DND-41 (cell line): ENCODE data around the gene DCTN1.

Experiments used
- ATAC-seq: fragments of 200-7000 bp; cut with Tn5 transposase; 3 replicates; pipeline ENCODE4 v1.9.1; 2021; ENCODE audit warnings: low read depth; ENCODE audit not compliant: insufficient read depth
- DNase-seq: peaks from one replicate; pipeline ENCODE4 v3.0.0-alpha.2; 2020
- H2AFZ ChIP-seq: 2 replicates; pipeline ENCODE4 v1.6.0; 2012; ENCODE audit warnings: low read depth, low read length
- H3K27ac ChIP-seq: 2 replicates; pipeline ENCODE4 v1.5.1; 2012; ENCODE audit warnings: low read length, inconsistent platforms
- H3K27me3 ChIP-seq: fragments of 200-600 bp; sonication (generic); 2 replicates; pipeline ENCODE4 v1.6.0; 2012; ENCODE audit warnings: low read length, mild to moderate bottlenecking, inconsistent platforms; ENCODE audit not compliant: insufficient read depth, poor library complexity
- H3K36me3 ChIP-seq: 2 replicates; pipeline ENCODE4 v1.5.1; 2012; ENCODE audit warnings: low read length, inconsistent platforms; ENCODE audit not compliant: insufficient read depth
- H3K4me1 ChIP-seq: 2 replicates; pipeline ENCODE4 v1.5.1; 2012; ENCODE audit warnings: mild to moderate bottlenecking, low read length; ENCODE audit not compliant: insufficient read depth
- H3K4me2 ChIP-seq: 2 replicates; pipeline ENCODE4 v1.6.0; 2012; ENCODE audit warnings: mild to moderate bottlenecking, moderate library complexity, low read length, inconsistent platforms; ENCODE audit not compliant: insufficient read depth
- H3K4me3 ChIP-seq, 2 experiments: fragments of 200-600 bp in 1 of 2; shearing (Covaris generic) in 1 of 2; 2 replicates each; pipeline ENCODE4 v1.5.1; 2012 to 2016; ENCODE audit warnings: inconsistent platforms in 2 of 2, low read length in 2 of 2, mild to moderate bottlenecking in 2 of 2, low read depth in 1 of 2, moderate library complexity in 1 of 2
- H3K79me2 ChIP-seq: 2 replicates; pipeline ENCODE4 v1.6.0; 2012; ENCODE audit warnings: low read length, inconsistent platforms; ENCODE audit not compliant: insufficient read depth
- H3K9ac ChIP-seq: 2 replicates; pipeline ENCODE4 v1.6.0; 2012; ENCODE audit warnings: low read depth, mild to moderate bottlenecking, inconsistent platforms, low read length, moderate library complexity
- H3K9me3 ChIP-seq: 2 replicates; pipeline ENCODE4 v1.5.1; 2012; ENCODE audit warnings: low read length, moderate library complexity, mild to moderate bottlenecking, inconsistent platforms; ENCODE audit not compliant: insufficient read depth, severe bottlenecking
- H4K20me1 ChIP-seq: 2 replicates; pipeline ENCODE4 v1.6.0; 2012; ENCODE audit warnings: low read length; ENCODE audit not compliant: insufficient read depth
- CTCF ChIP-seq: IDR thresholded peaks from 2 replicates; pipeline ENCODE4 v1.5.1; 2012; ENCODE audit warnings: borderline replicate concordance, low read length, moderate library complexity, mild to moderate bottlenecking; ENCODE audit not compliant: poor library complexity, severe bottlenecking; ENCODE audit errors: extremely low read depth
- EZH2 ChIP-seq: IDR thresholded peaks from 3 replicates; pipeline ENCODE4 v1.6.1; 2012; ENCODE audit warnings: borderline replicate concordance, low read depth, mild to moderate bottlenecking, moderate library complexity, low read length, inconsistent platforms; ENCODE audit not compliant: severe bottlenecking

The DCTN1 gene

DNA sequence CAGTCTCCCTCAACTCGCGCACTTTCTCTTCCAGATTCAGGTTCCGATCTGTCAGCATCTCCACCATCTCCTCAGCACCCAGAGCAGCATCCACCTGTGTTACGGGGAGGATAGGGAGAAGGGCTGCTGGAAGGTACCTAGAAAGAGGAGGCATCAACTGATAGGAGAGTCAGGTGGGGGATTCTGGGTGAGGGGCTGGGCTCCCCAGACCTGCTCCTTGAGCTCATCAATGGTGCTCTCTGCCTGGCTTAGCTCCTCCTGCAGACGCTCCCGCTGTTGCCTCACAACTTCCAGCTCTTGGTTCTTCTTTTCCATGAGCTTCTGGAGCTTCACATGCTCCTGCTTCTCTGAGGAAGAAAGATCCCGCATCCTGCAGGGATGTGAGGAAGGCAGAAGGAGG lies 10.1 kb downstream of the DCTN1 start:
- DNase-seq (no peak), ATAC-seq (no peak)
- no peak overlapping the region for H3K9ac ChIP-seq
- H3K4me1 ChIP-seq, result no peaks in the 10 kb centered on the region
- no peaks in the 10 kb centered on the region for H3K9me3 ChIP-seq
- TF ChIP-seq EZH2 (no peak), CTCF (no peak)
- H3K27ac ChIP-seq, result no peak overlapping the region
- no peak overlapping the region for H2AFZ ChIP-seq
- H3K27me3 ChIP-seq, result no peaks in the 10 kb centered on the region
- no peak overlapping the region for H3K4me2 ChIP-seq
- H3K36me3 ChIP-seq, result peaks cover 76% of the 10 kb centered on the region
- H3K79me2 ChIP-seq, result peaks cover 1% of the 10 kb centered on the region; the same call in 1 of the 2 replicates
- peaks cover 4% of the 10 kb centered on the region; the same call in 1 of the 2 replicates for H4K20me1 ChIP-seq
- no peak overlapping the region for H3K4me3 ChIP-seq

DNA sequence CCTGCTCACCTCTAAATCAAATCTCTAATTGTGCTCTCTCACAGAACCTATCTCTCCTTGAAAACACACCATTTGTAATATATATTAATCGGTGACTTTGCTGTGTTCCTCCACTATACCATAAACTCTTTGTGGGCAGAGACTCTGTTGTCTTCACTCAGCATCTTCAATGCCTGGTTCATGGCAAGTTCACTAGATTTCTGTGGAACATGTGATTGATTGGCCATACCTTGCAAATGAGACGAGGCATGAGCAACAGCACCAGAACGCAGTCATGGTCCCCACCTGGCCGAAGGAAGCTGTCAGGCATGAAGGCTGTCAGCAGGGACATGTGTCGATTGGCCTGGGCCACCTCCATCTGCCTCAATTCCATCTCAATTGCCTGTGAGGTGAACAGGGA lies 11.6 kb downstream of the DCTN1 start:
- H2AFZ ChIP-seq, result no peak overlapping the region
- peaks cover 4% of the 10 kb centered on the region; the same call in 1 of the 2 replicates for H4K20me1 ChIP-seq
- no peak for ATAC-seq
- H3K36me3 ChIP-seq, result peaks cover 91% of the 10 kb centered on the region
- H3K27me3 ChIP-seq, result no peaks in the 10 kb centered on the region
- DNase-seq, result no peak
- H3K4me3 ChIP-seq, result no peak overlapping the region
- no peak for TF ChIP-seq EZH2
- no peak for TF ChIP-seq CTCF
- H3K27ac ChIP-seq, result no peak overlapping the region
- no peaks in the 10 kb centered on the region for H3K9me3 ChIP-seq
- no peaks in the 10 kb centered on the region for H3K79me2 ChIP-seq
- H3K9ac ChIP-seq, result no peak overlapping the region
- H3K4me1 ChIP-seq, result no peaks in the 10 kb centered on the region
- no peak overlapping the region for H3K4me2 ChIP-seq

- ATAC-seq (no peak), DNase-seq (no peak)
- H3K4me3 ChIP-seq, result no peak overlapping the region
- H3K4me1 ChIP-seq, result no peaks in the 10 kb centered on the region
- no peak overlapping the region for H2AFZ ChIP-seq
- no peaks in the 10 kb centered on the region for H3K9me3 ChIP-seq
- H3K79me2 ChIP-seq, result no peaks in the 10 kb centered on the region
- H3K27me3 ChIP-seq, result no peaks in the 10 kb centered on the region
- H3K9ac ChIP-seq, result no peak overlapping the region
- H3K4me2 ChIP-seq, result no peak overlapping the region
- H3K27ac ChIP-seq, result no peak overlapping the region
- TF ChIP-seq EZH2 (no peak), CTCF (no peak)
- peaks cover 4% of the 10 kb centered on the region; the same call in 1 of the 2 replicates for H4K20me1 ChIP-seq
- H3K36me3 ChIP-seq, result peaks cover 98% of the 10 kb centered on the region
Observed at GRCh38 chr2:74367789-74368188, 12.3 kb downstream of the DCTN1 start.

DNA sequence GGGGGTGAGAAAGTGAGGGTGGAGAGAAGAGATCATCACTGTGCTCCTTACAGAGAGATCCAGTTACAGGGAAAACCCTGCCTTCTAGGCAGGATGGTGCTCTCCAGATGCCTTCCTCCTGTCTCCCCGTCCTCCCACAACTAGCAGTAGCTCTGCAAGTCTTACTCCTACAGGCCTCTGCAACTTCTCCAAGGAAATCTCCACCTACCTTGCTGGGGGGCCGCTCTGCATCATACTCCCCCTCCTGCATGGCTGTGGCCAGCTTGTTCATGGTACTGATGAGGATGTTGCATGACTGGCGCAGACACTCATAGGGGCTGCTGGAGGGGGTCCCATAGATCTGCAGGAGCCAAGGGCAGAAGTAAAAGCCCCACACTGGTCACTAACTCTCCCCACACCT lies 14.1 kb downstream of the DCTN1 start:
- TF ChIP-seq EZH2 (no peak), CTCF (no peak)
- no peak overlapping the region for H3K4me2 ChIP-seq
- no peaks in the 10 kb centered on the region for H3K79me2 ChIP-seq
- no peak overlapping the region for H3K27ac ChIP-seq
- DNase-seq (no peak), ATAC-seq (no peak)
- H3K9me3 ChIP-seq, result no peaks in the 10 kb centered on the region
- H3K27me3 ChIP-seq, result no peaks in the 10 kb centered on the region
- no peak overlapping the region for H3K4me3 ChIP-seq
- no peaks in the 10 kb centered on the region for H4K20me1 ChIP-seq
- no peaks in the 10 kb centered on the region for H3K4me1 ChIP-seq
- H3K9ac ChIP-seq, result no peak overlapping the region
- no peak overlapping the region for H2AFZ ChIP-seq
- peaks cover 99% of the 10 kb centered on the region for H3K36me3 ChIP-seq
